Skeletal muscle satellite cell (primary cell): ENCODE results near the gene RARA.

ENCODE experiments used
- H3K27me3 ChIP-seq: 2 replicates; pipeline ENCODE4 v1.7.0; 2013; ENCODE audit warnings: low read length; ENCODE audit not compliant: control insufficient read depth, insufficient read depth
- H3K36me3 ChIP-seq: 2 replicates; pipeline ENCODE4 v1.7.0; 2013; ENCODE audit warnings: mild to moderate bottlenecking, control low read depth, low read length; ENCODE audit not compliant: insufficient read depth
- H3K4me1 ChIP-seq: 2 replicates; pipeline ENCODE4 v1.7.0; 2013; ENCODE audit warnings: low read length; ENCODE audit not compliant: control insufficient read depth, insufficient read depth
- H3K4me2 ChIP-seq: 2 replicates; pipeline ENCODE4 v1.7.0; 2013; ENCODE audit warnings: mild to moderate bottlenecking, low read length
- H3K4me3 ChIP-seq: 2 replicates; pipeline ENCODE4 v1.7.0; 2013; ENCODE audit warnings: low read length
- H3K9ac ChIP-seq: 2 replicates; pipeline ENCODE4 v1.7.0; 2013; ENCODE audit warnings: mild to moderate bottlenecking, low read depth, low read length, moderate library complexity
- H3K9me3 ChIP-seq: replicated peaks from 2 replicates; pipeline ENCODE4 v1.7.0; 2013; ENCODE audit warnings: mild to moderate bottlenecking, control low read depth, low read length

The RARA gene

DNA sequence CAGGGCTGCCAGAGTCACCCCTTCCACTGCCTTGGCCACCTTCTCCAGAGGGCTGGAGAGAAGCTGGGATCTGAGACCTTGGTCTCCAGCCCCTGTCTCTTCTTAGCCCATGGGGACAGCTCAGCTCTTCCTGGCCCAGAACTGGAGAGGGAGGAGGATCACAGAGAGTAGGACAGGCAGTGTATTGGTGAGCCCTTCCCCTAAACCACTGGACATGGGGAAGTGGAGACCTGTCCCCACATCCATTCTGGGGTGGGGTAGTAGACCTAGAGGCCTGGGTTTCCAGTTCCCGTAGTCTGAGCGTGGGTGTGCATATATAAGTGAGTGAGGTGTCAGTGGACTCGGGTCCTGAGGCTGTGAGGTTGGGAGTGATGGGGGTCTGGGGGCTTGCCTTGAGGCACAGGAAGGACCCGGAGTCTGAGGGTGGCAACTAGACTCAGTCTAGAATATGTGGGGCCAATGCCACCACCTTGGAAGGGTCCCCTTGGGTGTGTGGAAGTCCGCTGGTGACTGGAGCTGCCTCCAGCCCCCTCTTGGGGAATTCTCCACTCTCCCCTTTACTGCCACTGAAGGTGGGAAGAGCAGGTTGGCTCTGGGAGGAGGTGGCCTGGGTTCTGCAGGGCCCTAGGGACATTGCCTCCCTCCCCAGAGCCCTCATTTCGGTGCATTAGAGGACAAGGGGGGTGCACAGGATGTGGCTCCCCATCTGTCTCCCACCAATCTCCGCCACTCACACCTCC lies 35.6 kb downstream of the RARA start:
- Histone ChIP-seq H3K27me3 (no peaks in the 10 kb centered on the region), H3K4me1 (peaks cover 80% of the 10 kb centered on the region), H3K9ac (peak overlapping the region; percentile 86), H3K4me2 (peak overlapping the region; percentile 92), H3K9me3 (no peaks in the 10 kb centered on the region), H3K4me3 (peak overlapping the region; percentile 79), H3K36me3 (peaks cover 27% of the 10 kb centered on the region)

DNA sequence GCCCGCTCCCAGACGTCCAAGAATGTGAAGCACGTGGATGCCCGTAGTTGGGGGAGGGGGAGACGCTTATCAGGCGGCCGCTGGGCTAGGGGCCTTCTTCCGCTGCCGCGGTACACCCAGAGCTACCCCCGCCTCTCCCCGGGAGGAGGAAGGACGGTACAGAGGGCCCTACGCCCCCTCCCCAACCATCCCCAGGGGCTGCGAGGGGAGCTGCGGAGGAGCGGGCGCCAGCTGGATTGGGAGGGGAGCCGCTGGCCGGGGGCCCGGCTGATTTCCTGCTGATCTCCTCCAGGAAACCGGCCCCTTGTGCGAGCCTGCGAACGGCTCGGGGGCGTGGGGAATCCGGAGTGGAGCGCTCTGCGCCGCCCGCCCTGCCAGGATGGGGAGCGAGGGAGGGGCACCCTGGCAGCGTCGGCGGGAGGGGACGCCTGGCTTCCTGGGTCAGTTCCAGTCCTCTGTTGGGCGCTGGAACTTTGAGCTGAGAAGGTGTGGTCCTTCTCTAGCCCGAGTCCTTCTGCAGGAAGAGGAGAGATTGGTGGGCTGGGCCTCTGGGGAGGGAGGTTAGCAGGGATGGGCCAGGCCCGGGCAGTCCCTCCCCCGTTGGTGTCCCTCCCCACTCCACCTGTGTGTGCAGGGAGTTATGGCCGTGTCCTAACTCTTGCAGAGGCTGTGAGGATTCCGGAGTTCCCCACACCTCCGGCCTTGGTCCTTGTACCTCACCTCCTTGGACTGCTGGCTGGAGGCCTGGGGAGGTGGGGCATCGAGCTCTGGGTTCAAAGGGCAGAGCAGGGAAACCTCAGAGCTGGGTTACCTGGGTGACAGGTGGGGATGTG lies 36.4 kb downstream of the RARA start:
- peak overlapping the region; percentile 79 for H3K4me3 ChIP-seq
- peaks cover 26% of the 10 kb centered on the region for H3K36me3 ChIP-seq
- peaks cover 86% of the 10 kb centered on the region for H3K4me1 ChIP-seq
- no peaks in the 10 kb centered on the region for H3K27me3 ChIP-seq
- H3K9ac ChIP-seq, result peak overlapping the region; percentile 86
- peak overlapping the region; percentile 92 for H3K4me2 ChIP-seq
- H3K9me3 ChIP-seq, result no peaks in the 10 kb centered on the region

DNA sequence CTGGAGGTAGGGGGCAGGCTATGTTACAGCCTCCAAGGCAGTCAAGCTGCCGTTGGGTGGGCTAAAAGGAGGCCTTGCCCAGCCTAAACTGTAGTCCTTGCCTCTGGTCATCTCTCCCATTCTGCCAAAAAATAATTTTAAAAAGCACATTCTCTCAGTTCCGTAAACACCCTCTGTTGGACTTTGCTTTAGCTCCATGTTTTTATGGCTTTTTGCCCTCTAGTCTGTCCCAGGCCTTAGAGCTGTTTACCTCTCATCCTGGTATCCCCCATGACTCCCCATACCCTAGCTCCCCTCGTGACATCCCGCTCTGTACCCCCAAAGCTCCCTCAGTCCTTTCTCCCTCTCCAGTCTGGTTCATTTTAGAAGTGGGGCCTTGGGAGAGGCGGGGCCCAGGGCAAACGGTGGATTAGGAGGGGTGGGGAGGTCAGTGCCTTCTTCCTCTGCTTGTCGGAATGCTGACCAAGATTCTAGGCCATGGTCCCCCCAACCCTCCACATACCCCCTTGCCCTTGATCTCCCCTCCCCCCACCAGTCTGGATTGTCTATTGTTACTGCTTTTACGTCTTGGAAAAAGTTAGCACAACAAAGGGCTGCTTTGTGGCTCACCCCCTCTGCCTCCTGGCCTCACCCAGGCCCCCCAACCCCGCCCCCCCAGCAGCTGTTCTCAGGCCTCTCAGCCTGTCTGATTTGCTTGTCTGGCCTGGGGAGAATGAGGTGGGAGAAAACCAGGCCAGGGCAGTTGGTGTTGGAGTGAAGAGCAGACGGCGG lies 37.2 kb downstream of the RARA start:
- H3K9ac ChIP-seq, result peak overlapping the region; percentile 86
- H3K27me3 ChIP-seq, result no peaks in the 10 kb centered on the region
- peak overlapping the region; percentile 92 for H3K4me2 ChIP-seq
- H3K4me3 ChIP-seq, result peak overlapping the region; percentile 79
- H3K9me3 ChIP-seq, result no peaks in the 10 kb centered on the region
- peaks cover 88% of the 10 kb centered on the region for H3K4me1 ChIP-seq
- peaks cover 20% of the 10 kb centered on the region for H3K36me3 ChIP-seq

DNA sequence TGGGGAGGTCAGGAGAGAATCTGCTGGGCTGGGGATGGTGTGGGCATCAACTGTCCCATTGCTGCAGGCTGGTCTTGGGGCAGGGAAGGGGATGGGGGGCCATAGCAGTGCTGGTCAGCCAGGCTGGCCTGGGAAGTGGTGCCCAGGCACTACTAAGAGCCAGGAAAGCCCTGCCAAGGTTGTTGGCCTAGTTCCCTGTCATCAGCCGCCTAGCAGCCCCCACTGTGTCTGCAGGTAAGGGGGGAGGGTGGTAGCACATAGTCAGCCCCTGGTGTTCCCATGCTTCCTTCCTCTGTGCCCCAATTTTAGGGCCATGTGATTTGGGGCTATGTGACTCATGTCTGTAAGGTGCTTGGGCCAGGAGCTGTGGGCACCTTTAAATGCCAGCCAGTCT lies 37.8 kb downstream of the RARA start:
- Histone ChIP-seq H3K9ac (peak overlapping the region; percentile 45), H3K36me3 (peaks cover 23% of the 10 kb centered on the region), H3K4me3 (peak overlapping the region; percentile 56), H3K4me1 (peaks cover 91% of the 10 kb centered on the region), H3K9me3 (no peaks in the 10 kb centered on the region), H3K27me3 (no peaks in the 10 kb centered on the region), H3K4me2 (peak overlapping the region; percentile 92)

DNA sequence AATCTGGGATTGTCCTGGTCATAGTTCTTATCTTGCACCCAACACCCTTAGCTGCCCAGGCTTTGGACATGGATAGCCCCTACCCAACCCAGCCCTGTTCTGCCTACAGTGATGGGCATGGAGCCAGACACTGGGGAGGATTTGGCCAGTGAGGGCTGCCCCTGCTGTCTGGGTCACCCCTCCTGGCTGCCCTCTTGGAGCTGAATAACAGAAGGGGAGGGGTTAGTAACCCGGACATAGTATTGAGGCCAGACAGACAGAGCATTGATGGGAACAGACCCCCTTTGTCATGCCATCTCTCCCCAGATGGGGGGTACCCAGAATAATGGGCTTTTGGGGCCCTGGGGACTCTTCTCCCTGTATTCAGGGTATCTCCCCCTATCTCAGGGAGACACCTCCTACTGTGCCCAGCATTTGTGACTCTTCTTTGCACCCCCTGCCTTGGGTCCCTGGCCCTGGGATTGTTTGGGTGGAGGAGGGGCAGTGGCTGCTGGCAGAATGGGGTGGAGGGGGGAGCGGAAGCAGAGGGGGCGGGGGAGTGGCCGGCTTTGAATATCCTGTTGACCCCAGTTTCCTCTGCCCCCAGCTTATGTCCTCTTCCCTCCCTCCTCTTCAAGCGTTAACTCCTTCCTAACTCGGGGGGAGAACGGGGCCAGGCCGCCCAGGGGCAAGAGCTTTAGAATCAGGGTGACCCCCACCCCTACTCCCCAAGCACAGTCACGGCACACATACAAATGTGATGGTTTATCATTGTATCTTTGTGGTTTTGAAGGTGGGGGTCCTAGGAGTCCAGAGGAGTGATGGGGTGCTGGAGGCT lies 38.5 kb downstream of the RARA start:
- no peaks in the 10 kb centered on the region for H3K9me3 ChIP-seq
- no peaks in the 10 kb centered on the region for H3K27me3 ChIP-seq
- H3K9ac ChIP-seq, result peak overlapping the region; percentile 45
- peaks cover 30% of the 10 kb centered on the region for H3K36me3 ChIP-seq
- peaks cover 97% of the 10 kb centered on the region for H3K4me1 ChIP-seq
- peak overlapping the region; percentile 92 for H3K4me2 ChIP-seq
- peak overlapping the region; percentile 56 for H3K4me3 ChIP-seq

DNA sequence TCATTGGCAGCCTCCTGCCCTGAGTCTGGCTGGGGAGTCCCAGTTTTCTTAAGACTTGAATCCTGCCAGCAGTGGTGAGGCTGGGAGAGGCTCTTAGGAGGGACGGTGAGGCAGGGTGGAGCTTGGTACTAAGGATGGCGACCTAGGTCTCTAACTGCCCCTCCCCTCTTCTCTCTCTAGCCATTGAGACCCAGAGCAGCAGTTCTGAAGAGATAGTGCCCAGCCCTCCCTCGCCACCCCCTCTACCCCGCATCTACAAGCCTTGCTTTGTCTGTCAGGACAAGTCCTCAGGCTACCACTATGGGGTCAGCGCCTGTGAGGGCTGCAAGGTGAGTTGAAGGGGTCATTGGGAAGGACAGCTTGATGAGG lies 39.1 kb downstream of the RARA start:
- H3K4me3 ChIP-seq, result no peak overlapping the region

GRCh38 chr17:40348562-40349476 lies 39.8 kb downstream of the RARA start:
- no peak overlapping the region for H3K4me3 ChIP-seq
- peak overlapping the region; percentile 11 for H3K9ac ChIP-seq
- H3K36me3 ChIP-seq, result peaks cover 39% of the 10 kb centered on the region
- H3K9me3 ChIP-seq, result no peaks in the 10 kb centered on the region
- peaks cover 84% of the 10 kb centered on the region for H3K4me1 ChIP-seq
- no peaks in the 10 kb centered on the region for H3K27me3 ChIP-seq
- H3K4me2 ChIP-seq, result peak overlapping the region; percentile 60

More for the DNA sequence above, 39.1 kb downstream of the RARA start:
- H3K9ac ChIP-seq, result peak overlapping the region; percentile 11
- H3K36me3 ChIP-seq, result peaks cover 36% of the 10 kb centered on the region
- no peaks in the 10 kb centered on the region for H3K27me3 ChIP-seq
- peak overlapping the region; percentile 60 for H3K4me2 ChIP-seq
- H3K9me3 ChIP-seq, result no peaks in the 10 kb centered on the region
- H3K4me1 ChIP-seq, result peaks cover 91% of the 10 kb centered on the region

DNA sequence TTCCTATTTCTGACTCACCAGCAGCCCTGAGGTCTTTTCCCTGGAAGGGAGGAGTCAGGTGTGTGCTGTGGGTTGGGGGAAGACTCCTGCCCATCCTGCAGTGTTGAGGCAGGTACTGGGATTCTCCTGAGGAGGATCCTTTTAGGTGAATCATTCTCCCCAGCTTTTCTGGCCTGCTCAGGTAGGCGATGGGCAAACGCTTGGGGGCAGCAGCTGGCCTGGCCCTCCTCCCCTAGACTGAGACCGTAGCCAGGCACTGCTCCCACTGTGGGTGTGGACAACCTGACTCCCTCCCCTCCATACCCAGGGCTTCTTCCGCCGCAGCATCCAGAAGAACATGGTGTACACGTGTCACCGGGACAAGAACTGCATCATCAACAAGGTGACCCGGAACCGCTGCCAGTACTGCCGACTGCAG lies 40.5 kb downstream of the RARA start:
- Histone ChIP-seq H3K4me1 (peaks cover 77% of the 10 kb centered on the region), H3K27me3 (no peaks in the 10 kb centered on the region), H3K9ac (no peak overlapping the region), H3K9me3 (no peaks in the 10 kb centered on the region), H3K4me3 (no peak overlapping the region), H3K36me3 (peaks cover 43% of the 10 kb centered on the region), H3K4me2 (peak overlapping the region; percentile 60)

DNA sequence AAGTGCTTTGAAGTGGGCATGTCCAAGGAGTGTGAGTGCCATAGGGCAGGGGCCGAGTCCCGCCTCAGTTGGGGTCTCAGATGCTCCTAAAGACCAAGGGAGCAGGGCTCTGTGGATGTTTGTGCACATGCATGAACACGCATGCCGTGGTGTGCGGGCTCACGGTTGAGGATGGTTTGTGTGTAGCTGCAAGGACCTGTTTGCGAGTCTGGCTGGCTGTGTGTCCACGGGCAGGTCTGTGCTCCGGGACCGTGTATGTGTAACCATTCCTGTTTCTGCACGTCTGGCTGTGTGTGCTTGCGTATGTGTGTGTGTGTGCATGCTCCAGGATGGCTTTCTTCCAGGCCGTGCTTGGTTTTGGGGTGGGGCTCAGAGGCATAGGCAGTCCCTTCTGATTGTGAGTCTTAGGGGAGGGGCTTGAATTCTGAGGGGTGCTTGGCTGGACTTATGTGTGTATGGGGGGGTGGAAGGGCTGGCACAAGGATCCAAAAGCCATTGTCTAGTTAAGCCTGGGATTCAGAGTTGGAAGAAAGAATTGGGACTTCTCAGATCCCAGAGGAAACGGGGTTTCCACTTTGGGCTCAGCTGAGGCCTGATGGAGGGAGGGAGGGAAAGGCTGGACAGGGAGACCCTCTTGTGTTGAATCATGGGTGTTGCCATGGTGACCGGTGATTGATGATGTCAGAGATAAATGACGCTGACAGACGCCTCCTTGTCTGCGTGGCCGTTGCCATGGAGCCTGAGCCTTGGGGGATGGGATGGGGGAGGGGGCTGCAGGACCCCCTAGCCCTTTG lies 41.1 kb downstream of the RARA start:
- H3K27me3 ChIP-seq, result no peaks in the 10 kb centered on the region
- no peaks in the 10 kb centered on the region for H3K9me3 ChIP-seq
- H3K36me3 ChIP-seq, result peaks cover 48% of the 10 kb centered on the region
- H3K4me1 ChIP-seq, result peaks cover 75% of the 10 kb centered on the region
- H3K9ac ChIP-seq, result no peak overlapping the region
- no peak overlapping the region for H3K4me3 ChIP-seq
- peak overlapping the region; percentile 2 for H3K4me2 ChIP-seq
